ENCODE measurements around the gene ZSWIM8. TPM values are rescaled to one million over a fixed set of nuclear protein-coding genes. Genes with fewer than 3 reads are reported as not detected.

ZSWIM8 gene
- total and polyA plus RNA-seq, 2 donors (not counting 1 experiment from before 2014, with no cell fraction given): 37.9 to 60.9 TPM

DNA sequence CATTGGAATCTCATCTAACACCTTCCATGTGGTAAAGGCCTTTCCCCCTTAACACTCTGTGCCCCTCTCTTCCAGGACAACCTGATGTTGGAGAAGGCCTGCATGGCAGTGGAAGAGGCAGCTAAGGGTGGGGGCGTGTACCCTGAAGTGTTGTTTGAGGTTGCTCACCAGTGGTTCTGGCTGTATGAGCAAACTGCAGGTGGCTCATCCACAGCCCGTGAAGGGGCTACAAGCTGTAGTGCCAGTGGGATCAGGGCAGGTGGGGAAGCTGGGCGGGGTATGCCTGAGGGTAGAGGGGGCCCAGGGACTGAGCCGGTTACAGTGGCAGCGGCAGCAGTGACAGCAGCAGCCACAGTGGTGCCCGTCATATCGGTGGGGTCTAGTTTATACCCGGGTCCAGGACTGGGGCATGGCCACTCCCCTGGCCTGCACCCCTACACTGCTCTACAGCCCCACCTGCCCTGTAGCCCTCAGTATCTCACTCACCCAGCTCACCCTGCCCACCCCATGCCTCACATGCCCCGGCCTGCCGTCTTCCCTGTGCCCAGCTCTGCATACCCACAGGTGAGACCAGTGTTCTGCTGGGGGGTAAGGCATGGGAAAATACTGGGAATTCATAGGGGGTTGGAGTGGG is 13.6 kb downstream of the ZSWIM8 start:
- H3K36me3 ChIP-seq (ENCODE audit: control insufficient read depth, insufficient read depth, low read length): peaks cover 41% of the 10 kb centered on the region
- DNase-seq (ENCODE audit: low read depth in 2 of 2): no peak

GRCh38 chr10:73799899-73800559 is 14.6 kb downstream of the ZSWIM8 start:
- Histone ChIP-seq H3K9me3 (ENCODE audit: control insufficient read depth, insufficient read depth, low read depth, low read length) (no peaks in the 10 kb centered on the region), H3K4me2 (ENCODE audit: extremely low read depth, insufficient read depth, low read length) (no peak overlapping the region), H3K79me2 (ENCODE audit: control insufficient read depth, insufficient read depth, low read length) (no peaks in the 10 kb centered on the region), H3K4me3 (replicated peaks in 1 of 4; ENCODE audit: control extremely low read depth in 1 of 4, insufficient read depth in 1 of 4, low read depth in 3 of 4, low read length in 4 of 4) (no peak overlapping the region), H2AFZ (ENCODE audit: low read length) (no peak overlapping the region), H4K20me1 (ENCODE audit: control insufficient read depth, extremely low read depth, insufficient read depth, low read length) (no peaks in the 10 kb centered on the region), H3K27me3 (ENCODE audit: control insufficient read depth, insufficient read depth, low read length) (no peaks in the 10 kb centered on the region), H3K4me1 (ENCODE audit: control insufficient read depth, extremely low read depth, insufficient read depth, low read length) (no peaks in the 10 kb centered on the region), H3K9ac (ENCODE audit: insufficient read depth, low read length) (no peak overlapping the region), H3K36me3 (ENCODE audit: control insufficient read depth, insufficient read depth, low read length) (peaks cover 36% of the 10 kb centered on the region), H3K27ac (ENCODE audit: insufficient read depth, low read length) (no peak overlapping the region)
- TF ChIP-seq, protein P1, sequence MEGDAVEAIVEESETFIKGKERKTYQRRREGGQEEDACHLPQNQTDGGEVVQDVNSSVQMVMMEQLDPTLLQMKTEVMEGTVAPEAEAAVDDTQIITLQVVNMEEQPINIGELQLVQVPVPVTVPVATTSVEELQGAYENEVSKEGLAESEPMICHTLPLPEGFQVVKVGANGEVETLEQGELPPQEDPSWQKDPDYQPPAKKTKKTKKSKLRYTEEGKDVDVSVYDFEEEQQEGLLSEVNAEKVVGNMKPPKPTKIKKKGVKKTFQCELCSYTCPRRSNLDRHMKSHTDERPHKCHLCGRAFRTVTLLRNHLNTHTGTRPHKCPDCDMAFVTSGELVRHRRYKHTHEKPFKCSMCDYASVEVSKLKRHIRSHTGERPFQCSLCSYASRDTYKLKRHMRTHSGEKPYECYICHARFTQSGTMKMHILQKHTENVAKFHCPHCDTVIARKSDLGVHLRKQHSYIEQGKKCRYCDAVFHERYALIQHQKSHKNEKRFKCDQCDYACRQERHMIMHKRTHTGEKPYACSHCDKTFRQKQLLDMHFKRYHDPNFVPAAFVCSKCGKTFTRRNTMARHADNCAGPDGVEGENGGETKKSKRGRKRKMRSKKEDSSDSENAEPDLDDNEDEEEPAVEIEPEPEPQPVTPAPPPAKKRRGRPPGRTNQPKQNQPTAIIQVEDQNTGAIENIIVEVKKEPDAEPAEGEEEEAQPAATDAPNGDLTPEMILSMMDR (conservative IDR thresholded peaks at IDR 0.05 in 1 of 2, IDR thresholded peaks at IDR 0.05 in 1 of 2; ENCODE audit: low read depth in 1 of 2, low read length in 2 of 2): no peak
- no peak for DNase-seq (ENCODE audit: low read depth in 2 of 2)

More for the DNA sequence above, 13.6 kb downstream of the ZSWIM8 start:
- no peak overlapping the region for H3K27ac ChIP-seq (ENCODE audit: insufficient read depth, low read length)
- no peak overlapping the region for H3K4me3 ChIP-seq (replicated peaks in 1 of 4; ENCODE audit: control extremely low read depth in 1 of 4, insufficient read depth in 1 of 4, low read depth in 3 of 4, low read length in 4 of 4)
- no peaks in the 10 kb centered on the region for H3K27me3 ChIP-seq (ENCODE audit: control insufficient read depth, insufficient read depth, low read length)
- no peak overlapping the region for H3K4me2 ChIP-seq (ENCODE audit: extremely low read depth, insufficient read depth, low read length)
- no peak overlapping the region for H3K9ac ChIP-seq (ENCODE audit: insufficient read depth, low read length)
- TF ChIP-seq, protein P1 (conservative IDR thresholded peaks at IDR 0.05 in 1 of 2, IDR thresholded peaks at IDR 0.05 in 1 of 2; ENCODE audit: low read depth in 1 of 2, low read length in 2 of 2): no peak
- TF ChIP-seq EZH2 (IDR thresholded peaks at IDR 0.05; ENCODE audit: low read length, missing control alignments): no peak
- H3K79me2 ChIP-seq (ENCODE audit: control insufficient read depth, insufficient read depth, low read length): no peaks in the 10 kb centered on the region
- no peaks in the 10 kb centered on the region for H3K9me3 ChIP-seq (ENCODE audit: control insufficient read depth, insufficient read depth, low read depth, low read length)
- no peaks in the 10 kb centered on the region for H4K20me1 ChIP-seq (ENCODE audit: control insufficient read depth, extremely low read depth, insufficient read depth, low read length)
- no peaks in the 10 kb centered on the region for H3K4me1 ChIP-seq (ENCODE audit: control insufficient read depth, extremely low read depth, insufficient read depth, low read length)
- no peak overlapping the region for H2AFZ ChIP-seq (ENCODE audit: low read length)

DNA sequence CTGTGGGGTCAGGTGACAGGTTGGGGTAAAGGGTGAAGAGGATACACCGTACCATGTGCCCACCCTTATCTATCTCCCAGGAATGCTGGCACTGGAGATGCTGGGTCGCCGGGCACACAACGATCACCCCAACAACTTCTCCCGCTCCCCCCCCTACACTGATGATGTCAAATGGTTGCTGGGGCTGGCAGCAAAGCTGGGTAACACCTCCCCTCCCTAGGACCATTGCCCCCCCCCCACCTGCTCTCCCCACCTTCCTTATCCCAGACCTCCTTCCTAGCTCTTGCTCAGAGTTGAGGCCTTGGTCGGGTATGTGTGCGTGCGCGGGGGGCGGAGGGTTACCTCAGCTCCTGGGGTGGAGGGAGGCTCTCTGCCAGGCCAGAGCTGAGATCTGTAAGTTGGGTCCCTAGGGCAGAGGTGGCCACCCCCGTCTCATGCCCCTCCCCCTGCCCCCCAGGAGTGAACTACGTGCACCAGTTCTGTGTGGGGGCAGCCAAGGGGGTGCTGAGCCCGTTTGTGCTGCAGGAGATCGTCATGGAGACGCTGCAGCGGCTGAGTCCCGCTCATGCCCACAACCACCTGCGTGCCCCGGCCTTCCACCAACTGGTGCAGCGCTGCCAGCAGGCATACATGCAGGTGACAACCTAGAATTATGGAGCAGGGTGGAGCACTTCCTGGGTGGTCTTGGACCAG is 15.3 kb downstream of the ZSWIM8 start:
- Histone ChIP-seq H3K27me3 (ENCODE audit: control insufficient read depth, insufficient read depth, low read length) (no peaks in the 10 kb centered on the region), H2AFZ (ENCODE audit: low read length) (no peak overlapping the region), H4K20me1 (ENCODE audit: control insufficient read depth, extremely low read depth, insufficient read depth, low read length) (no peaks in the 10 kb centered on the region), H3K9ac (ENCODE audit: insufficient read depth, low read length) (no peak overlapping the region), H3K9me3 (ENCODE audit: control insufficient read depth, insufficient read depth, low read depth, low read length) (no peaks in the 10 kb centered on the region), H3K79me2 (ENCODE audit: control insufficient read depth, insufficient read depth, low read length) (no peaks in the 10 kb centered on the region), H3K4me2 (ENCODE audit: extremely low read depth, insufficient read depth, low read length) (no peak overlapping the region), H3K27ac (ENCODE audit: insufficient read depth, low read length) (no peak overlapping the region), H3K36me3 (ENCODE audit: control insufficient read depth, insufficient read depth, low read length) (peaks cover 31% of the 10 kb centered on the region), H3K4me1 (ENCODE audit: control insufficient read depth, extremely low read depth, insufficient read depth, low read length) (no peaks in the 10 kb centered on the region), H3K4me3 (replicated peaks in 1 of 4; ENCODE audit: control extremely low read depth in 1 of 4, insufficient read depth in 1 of 4, low read depth in 3 of 4, low read length in 4 of 4) (no peak overlapping the region)
- TF ChIP-seq EZH2 (IDR thresholded peaks at IDR 0.05; ENCODE audit: low read length, missing control alignments): no peak
- TF ChIP-seq, protein P1 (conservative IDR thresholded peaks at IDR 0.05 in 1 of 2, IDR thresholded peaks at IDR 0.05 in 1 of 2; ENCODE audit: low read depth in 1 of 2, low read length in 2 of 2): no peak
- no peak for DNase-seq (ENCODE audit: low read depth in 2 of 2)
